AG10803 (cell line): ENCODE data around the gene HOXB8.

ENCODE experiments used
- DNase-seq: peaks from one replicate; pipeline ENCODE4 v3.0.0; 2010; ENCODE audit warnings: low read depth
- H3K4me3 ChIP-seq: 2 replicates; pipeline ENCODE4 v1.5.1; 2011; ENCODE audit warnings: mild to moderate bottlenecking, low read length, control low read depth
- TF ChIP-seq, protein P1 (sequence below): conservative IDR thresholded peaks from 2 replicates; pipeline ENCODE4 v1.5.1; 2011; ENCODE audit warnings: mild to moderate bottlenecking, low read length, control low read depth, inconsistent platforms

HOXB8 gene

DNA sequence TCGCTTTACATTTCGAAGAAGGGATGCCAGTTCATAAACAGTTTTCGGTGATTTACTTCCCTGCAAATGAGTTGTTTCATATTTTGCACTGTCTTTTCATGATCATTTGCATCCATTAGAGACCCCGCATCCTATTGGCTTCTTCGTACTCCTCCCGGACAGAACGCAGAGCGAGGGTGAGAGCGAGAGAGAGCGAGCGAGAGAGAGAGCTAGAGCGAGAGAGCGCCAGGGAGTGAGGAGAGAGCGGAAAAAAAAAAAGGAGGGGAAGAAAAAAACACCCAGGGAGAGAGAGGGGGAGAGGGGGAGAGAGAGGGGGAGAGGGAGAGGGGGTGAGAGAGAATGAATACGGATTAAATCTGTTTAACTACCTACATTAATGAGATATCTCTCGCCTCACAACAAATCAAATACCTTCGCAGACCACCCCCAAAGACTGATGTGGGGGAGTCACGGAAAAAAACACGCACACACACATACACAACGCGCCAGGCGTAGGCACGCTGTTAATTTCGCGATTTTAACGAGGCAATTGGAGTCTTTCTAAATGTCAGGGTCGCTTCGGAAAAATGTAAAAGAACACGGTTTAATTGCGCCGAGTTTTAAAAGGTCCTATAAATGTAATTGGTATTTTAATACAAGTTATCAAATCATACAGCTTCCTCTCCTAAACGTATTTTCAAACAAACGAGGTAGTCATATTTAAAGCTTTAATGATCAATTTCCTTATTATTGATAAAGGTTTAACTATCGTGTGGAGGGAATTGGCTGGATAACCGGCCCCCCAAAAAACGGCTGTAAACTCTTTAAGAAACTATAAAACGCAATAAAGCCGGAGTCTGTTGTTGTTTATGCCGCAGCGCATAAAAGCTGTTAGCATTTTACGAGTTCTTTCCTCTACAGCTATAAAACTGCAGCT, at the start of gene HOXB8:
HOXB8 (minus strand) TSS at position 246 of the 916 bp plus-strand sequence. CDS start 588 bp downstream, outside the sequence.
- DNase-seq, result peak; percentile 32
- H3K4me3 ChIP-seq, result peak within 1 kb of the TSS; percentile 67
- TF ChIP-seq, protein P1, sequence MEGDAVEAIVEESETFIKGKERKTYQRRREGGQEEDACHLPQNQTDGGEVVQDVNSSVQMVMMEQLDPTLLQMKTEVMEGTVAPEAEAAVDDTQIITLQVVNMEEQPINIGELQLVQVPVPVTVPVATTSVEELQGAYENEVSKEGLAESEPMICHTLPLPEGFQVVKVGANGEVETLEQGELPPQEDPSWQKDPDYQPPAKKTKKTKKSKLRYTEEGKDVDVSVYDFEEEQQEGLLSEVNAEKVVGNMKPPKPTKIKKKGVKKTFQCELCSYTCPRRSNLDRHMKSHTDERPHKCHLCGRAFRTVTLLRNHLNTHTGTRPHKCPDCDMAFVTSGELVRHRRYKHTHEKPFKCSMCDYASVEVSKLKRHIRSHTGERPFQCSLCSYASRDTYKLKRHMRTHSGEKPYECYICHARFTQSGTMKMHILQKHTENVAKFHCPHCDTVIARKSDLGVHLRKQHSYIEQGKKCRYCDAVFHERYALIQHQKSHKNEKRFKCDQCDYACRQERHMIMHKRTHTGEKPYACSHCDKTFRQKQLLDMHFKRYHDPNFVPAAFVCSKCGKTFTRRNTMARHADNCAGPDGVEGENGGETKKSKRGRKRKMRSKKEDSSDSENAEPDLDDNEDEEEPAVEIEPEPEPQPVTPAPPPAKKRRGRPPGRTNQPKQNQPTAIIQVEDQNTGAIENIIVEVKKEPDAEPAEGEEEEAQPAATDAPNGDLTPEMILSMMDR, result no peak

DNA sequence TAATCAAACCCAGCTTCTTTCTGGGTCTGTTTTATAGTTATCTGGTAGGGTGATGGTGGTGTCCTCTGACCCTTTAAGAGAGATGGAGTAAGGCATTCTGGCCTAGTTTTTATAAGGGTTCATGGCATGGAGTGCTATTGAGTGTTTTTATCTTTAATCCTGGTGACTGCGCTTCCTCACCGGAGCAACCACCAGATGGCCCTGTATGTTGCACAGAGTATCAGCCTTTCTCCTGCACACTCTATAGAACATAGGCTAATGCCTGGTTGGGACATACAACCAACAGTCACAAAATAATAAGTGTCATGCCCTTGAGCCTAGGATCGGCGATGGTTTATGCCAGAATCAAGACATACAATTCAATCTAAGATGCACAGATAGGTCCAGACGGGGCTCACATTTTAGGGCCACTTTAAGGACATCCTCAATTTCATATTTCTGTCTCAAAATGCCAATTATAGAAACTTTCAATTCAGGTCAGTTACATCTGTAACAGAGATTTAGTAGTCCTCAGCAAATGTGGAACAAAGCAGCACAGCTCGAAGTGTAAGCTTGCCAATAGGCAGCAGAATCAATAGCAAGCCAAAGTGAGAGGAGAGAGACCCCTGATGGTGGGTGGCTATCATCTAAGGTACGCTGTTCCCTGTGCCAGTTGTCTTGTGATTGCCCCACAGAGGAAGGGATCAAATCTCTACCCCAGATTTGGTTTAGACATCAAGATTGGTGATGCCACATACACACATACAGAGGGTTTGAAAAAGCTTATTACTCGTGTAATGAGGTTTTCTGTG, 48.2 kb upstream of the HOXB8 start:
- TF ChIP-seq, protein P1, result no peak
- DNase-seq, result no peak
- H3K4me3 ChIP-seq, result no peak overlapping the region

DNA sequence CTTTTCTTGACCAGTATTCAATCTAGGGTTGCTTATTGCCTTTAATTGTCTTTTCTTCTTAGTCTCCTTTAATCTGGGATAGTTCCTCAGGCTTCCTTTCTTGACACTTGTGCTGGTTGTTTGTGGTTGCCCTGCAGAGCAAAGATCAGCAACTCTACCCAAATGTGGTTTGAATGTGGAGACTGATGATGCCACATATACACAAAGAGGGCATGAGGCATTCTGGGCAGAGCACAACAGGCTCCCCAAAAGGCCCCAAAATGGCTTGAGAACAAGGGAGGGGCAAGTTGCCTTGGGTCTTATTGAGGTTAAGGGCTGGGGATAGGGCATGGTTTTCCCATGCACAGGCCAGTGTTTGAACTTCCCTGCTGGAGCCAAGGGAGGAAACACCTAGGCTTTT, 40.8 kb upstream of the HOXB8 start:
- DNase-seq, result no peak
- TF ChIP-seq, protein P1, result no peak
- no peak overlapping the region for H3K4me3 ChIP-seq

DNA sequence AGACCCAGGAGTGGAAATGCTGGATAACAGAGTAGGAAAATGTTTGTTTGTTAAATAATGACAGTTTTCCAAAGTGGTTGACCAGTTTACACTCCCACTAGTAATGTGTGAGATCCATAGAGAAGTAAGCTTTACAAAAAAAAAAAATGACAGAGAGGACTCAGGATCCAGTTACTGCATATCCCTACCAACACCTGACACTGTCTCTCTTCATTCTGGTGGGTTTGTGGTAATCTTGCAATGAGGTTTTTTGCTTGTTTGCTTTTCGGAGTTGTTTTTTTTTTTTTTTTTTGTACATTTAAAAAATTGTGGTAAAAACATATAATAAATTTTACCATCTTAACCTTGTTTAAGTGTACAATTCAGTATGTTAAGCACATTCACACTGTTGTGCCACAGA, 34.6 kb upstream of the HOXB8 start:
- TF ChIP-seq, protein P1, result no peak
- no peak for DNase-seq
- no peak overlapping the region for H3K4me3 ChIP-seq

DNA sequence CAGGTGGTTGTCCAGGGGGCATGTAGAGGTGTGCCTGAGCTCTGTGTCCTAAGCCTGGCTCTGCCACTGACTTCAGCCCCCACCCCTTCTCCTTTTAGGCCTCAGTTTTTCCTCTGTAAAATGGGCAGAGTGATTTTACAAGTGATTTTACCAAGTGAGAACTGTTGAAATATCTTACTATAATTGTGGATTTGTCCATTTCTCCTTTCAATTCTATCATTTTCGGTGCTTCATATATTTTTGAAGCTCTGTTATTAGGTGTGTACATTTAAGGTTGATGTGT, 32.8 kb upstream of the HOXB8 start:
- peak overlapping the region; percentile 67 for H3K4me3 ChIP-seq
- DNase-seq, result no peak
- TF ChIP-seq, protein P1, result no peak

DNA sequence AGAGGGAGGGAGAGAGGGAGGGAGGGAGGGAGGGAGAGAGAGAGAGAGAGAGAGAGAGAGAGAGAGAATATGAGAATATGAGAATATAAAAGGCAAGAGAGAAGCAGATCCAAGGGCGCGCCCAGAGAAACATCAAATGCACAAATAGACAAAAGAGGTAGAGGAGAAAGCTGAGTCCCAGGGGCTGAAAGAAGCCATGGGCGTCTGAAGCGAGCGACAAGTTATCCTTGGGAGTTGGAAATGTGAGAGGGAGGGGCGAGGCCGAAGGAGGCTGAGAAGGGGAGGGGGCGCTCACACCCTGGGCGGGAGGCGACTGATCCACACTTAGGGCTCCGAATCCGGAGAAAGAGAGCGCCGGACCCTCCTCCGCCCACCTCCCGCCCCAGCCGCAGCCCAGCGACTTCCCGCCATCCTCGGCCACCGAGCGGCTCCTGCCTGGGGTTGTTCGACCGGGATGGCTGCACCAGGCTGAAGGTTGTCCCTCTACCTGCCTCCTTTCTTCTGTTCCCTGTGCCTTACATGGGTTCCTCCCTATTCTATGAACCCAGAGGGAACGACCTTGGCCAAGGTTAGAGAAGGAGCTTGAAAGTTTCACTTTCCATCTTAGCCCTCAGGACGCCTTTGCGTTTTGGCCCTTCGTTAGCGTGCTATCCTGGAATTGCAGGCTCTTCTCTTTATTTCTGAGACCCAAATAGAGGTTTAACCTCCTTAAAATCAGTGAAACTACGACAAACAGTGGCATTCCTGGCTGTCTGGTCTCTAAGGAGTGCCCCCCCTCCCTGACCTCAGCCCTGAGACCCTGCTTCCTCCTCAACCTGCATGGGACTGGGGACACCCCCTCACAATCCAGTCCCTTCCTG, 32.2 kb upstream of the HOXB8 start:
- peak; percentile 18 for DNase-seq
- TF ChIP-seq, protein P1, result no peak
- H3K4me3 ChIP-seq, result peak overlapping the region; percentile 67
